ENCODE measurements around the gene INTS6L. TPM values are rescaled to one million over a fixed set of nuclear protein-coding genes. Genes with fewer than 3 reads are reported as not detected.

Gene INTS6L, protein sequence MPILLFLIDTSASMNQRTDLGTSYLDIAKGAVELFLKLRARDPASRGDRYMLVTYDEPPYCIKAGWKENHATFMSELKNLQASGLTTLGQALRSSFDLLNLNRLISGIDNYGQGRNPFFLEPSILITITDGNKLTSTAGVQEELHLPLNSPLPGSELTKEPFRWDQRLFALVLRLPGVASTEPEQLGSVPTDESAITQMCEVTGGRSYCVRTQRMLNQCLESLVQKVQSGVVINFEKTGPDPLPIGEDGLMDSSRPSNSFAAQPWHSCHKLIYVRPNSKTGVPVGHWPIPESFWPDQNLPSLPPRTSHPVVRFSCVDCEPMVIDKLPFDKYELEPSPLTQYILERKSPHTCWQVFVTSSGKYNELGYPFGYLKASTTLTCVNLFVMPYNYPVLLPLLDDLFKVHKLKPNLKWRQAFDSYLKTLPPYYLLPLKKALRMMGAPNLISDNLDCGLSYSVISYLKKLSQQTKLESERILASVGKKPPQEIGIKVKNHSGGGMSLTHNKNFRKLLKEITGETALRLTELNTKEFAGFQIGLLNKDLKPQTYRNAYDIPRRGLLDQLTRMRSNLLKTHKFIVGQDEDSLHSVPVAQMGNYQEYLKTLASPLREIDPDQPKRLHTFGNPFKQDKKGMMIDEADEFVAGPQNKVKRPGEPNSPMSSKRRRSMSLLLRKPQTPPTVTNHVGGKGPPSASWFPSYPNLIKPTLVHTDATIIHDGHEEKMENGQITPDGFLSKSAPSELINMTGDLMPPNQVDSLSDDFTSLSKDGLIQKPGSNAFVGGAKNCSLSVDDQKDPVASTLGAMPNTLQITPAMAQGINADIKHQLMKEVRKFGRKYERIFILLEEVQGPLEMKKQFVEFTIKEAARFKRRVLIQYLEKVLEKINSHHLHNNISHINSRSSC
- polyA plus RNA-seq (2011; rRNA removed) (2.7 and 4.2 TPM in 2 replicates), polyA minus RNA-seq (2011; rRNA and poly(A)+ RNA removed) (1.7 and 2.3 TPM in 2 replicates)

DNA sequence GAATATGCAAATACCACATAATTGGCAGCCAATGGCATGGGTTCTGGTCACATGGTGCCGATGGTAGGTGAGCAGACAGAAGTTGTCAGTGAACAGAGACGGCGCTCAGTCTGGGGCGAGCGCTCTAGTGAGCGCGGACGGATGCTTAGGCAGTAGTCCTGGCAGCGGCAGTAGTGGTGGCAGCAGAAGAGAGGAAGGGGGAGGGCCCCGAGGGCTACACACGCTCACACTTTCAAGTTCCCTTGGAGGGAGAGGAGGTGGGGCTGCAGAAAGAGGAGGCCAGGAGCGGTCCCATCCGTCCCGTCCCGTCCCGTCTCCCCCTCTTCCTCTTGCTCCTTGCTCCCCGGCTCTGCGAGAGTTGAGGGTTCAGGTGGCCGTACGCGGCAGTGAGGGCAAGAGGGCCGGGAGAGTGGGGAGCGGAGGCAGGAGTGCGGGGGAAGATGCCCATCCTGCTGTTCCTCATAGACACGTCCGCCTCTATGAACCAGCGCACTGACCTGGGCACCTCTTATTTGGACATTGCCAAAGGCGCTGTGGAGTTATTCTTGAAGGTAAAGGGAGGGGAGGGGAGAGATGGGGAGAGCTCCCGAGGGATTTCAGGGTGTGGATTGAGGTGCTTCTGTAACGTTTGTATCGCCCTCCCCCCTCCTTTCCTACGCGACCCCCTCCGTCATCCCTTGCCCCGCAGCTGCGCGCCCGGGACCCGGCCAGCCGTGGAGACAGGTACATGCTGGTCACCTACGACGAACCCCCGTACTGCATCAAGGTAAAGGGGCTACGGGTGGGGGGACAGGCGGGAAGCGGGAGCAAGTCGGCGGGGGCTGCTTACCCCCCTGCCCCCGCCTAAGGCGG is at the start of gene INTS6L:
INTS6L (plus strand) TSS at position 108 of the 852 bp plus-strand sequence; CDS start at position 441, 333 bp downstream.
- no peaks in the 10 kb centered on the region for H3K36me3 ChIP-seq (ENCODE audit: control insufficient read depth, insufficient read depth, low read length)
- TF ChIP-seq, protein P1, sequence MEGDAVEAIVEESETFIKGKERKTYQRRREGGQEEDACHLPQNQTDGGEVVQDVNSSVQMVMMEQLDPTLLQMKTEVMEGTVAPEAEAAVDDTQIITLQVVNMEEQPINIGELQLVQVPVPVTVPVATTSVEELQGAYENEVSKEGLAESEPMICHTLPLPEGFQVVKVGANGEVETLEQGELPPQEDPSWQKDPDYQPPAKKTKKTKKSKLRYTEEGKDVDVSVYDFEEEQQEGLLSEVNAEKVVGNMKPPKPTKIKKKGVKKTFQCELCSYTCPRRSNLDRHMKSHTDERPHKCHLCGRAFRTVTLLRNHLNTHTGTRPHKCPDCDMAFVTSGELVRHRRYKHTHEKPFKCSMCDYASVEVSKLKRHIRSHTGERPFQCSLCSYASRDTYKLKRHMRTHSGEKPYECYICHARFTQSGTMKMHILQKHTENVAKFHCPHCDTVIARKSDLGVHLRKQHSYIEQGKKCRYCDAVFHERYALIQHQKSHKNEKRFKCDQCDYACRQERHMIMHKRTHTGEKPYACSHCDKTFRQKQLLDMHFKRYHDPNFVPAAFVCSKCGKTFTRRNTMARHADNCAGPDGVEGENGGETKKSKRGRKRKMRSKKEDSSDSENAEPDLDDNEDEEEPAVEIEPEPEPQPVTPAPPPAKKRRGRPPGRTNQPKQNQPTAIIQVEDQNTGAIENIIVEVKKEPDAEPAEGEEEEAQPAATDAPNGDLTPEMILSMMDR (IDR thresholded peaks at IDR 0.05; ENCODE audit: insufficient read depth, low read depth, low read length) = no peak
- peak within 1 kb of the TSS; percentile 63 for H3K4me3 ChIP-seq (ENCODE audit: low read depth, low read length)
- ChIA-PET CTCF (no interaction called here), POLR2A (no interaction called here)
- peak; percentile 59 for DNase-seq (ENCODE audit: low read depth)
- no peaks in the 10 kb centered on the region for H3K27me3 ChIP-seq (ENCODE audit: control insufficient read depth, insufficient read depth, low read length)

DNA sequence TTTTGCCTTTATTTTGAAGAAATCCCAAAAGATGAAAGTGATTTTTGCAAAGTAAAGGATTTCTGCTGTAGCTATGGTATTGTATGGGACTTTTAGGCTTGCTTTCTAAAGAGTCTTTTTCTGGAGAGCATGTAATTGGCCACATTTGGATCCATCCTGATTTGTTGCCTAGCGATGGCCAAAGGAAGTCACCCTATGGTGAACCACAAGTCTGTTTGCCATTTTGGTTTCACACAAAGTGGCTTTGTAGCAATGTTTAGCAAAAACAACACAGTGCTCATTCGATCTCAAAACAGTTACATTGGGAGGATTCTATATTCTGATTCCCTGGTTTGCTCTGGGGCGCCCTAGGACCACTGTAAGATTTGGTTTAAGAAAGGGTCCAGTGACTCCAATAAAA is 44.1 kb upstream of the INTS6L start:
- ChIA-PET POLR2A (no interaction called here), CTCF (interaction anchor here (1.8 kb wide), 1 partner anchor 13 kb away, joined by 5 read pairs; no protein-coding TSS in a partner anchor)
- DNase-seq (ENCODE audit: low read depth) = no peak
- H3K36me3 ChIP-seq (ENCODE audit: control insufficient read depth, insufficient read depth, low read length) = no peaks in the 10 kb centered on the region
- H3K4me3 ChIP-seq (ENCODE audit: low read depth, low read length) = no peak overlapping the region
- H3K27me3 ChIP-seq (ENCODE audit: control insufficient read depth, insufficient read depth, low read length) = no peaks in the 10 kb centered on the region
- TF ChIP-seq, protein P1 (IDR thresholded peaks at IDR 0.05; ENCODE audit: insufficient read depth, low read depth, low read length) = no peak

DNA sequence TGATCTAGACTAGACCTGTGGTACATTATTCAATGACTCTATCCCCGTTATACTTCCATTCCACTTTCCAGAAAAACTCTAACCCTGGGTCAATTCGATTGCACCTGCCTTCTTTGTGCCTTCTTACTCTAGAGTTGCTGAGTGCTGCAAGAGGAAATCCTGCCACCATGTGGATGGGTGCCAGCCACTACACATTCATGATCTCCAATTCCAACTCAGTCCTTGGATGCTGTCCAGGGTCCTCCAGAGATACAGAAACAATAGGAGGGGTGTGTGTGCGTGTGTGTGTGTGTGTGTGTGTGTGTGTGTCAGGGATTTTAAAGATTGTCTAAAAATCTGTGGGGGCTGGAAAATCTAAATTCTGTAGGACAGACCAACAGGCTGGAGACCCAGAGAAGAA is 42.9 kb upstream of the INTS6L start:
- Histone ChIP-seq H3K27me3 (ENCODE audit: control insufficient read depth, insufficient read depth, low read length) (no peaks in the 10 kb centered on the region), H3K4me3 (ENCODE audit: low read depth, low read length) (no peak overlapping the region), H3K36me3 (ENCODE audit: control insufficient read depth, insufficient read depth, low read length) (no peaks in the 10 kb centered on the region)
- TF ChIP-seq, protein P1 (IDR thresholded peaks at IDR 0.05; ENCODE audit: insufficient read depth, low read depth, low read length) = peak; percentile 33
- ChIA-PET CTCF (interaction anchor here (0.6 kb wide), 1 partner anchor 10 kb away, joined by 4 read pairs; no protein-coding TSS in a partner anchor), POLR2A (no interaction called here)
- DNase-seq (ENCODE audit: low read depth) = no peak

DNA sequence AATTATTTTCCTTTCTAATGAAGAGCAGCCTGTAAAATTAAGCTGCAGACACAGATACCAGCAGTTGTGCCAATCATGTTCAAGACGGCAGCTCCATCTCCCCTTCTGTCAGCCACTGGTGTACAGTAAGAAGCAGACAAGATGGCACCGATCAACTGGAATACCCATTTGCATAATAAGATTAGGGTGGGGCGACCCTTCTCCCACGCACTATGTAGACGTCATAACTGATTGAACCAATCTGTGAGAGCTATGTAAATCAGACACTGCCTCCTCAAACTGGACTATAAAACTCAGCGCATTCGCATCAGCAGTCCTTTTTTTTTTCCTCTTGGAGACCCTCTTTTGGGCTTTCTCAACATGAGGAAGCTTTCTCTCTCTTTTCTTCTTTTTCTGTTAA is 40.4 kb upstream of the INTS6L start:
- TF ChIP-seq, protein P1 (IDR thresholded peaks at IDR 0.05; ENCODE audit: insufficient read depth, low read depth, low read length) = no peak
- no peak for DNase-seq (ENCODE audit: low read depth)
- H3K27me3 ChIP-seq (ENCODE audit: control insufficient read depth, insufficient read depth, low read length) = no peaks in the 10 kb centered on the region
- no peak overlapping the region for H3K4me3 ChIP-seq (ENCODE audit: low read depth, low read length)
- ChIA-PET POLR2A (no interaction called here), CTCF (no interaction called here)
- H3K36me3 ChIP-seq (ENCODE audit: control insufficient read depth, insufficient read depth, low read length) = no peaks in the 10 kb centered on the region
